MCF 10A (cell line): ENCODE measurements around the gene CAMTA1. TPM values are rescaled to one million over a fixed set of nuclear protein-coding genes. Genes with fewer than 3 reads are reported as not detected.

Experiments used
- BruUV-seq: library from RNA; stranded (reverse); fragments of 400-500 nt; replicated peaks from 2 replicates; lab custom pipeline; 2021; lab: Mats Ljungman, UMichigan
- CTCF ChIA-PET: fragments of 300-600 bp; sonication (Branson Sonifier 250); formaldehyde crosslinking; extraction: SDS; loops from one replicate; lab custom pipeline; 2021; ENCODE audit warnings: antibody characterized with exemption, inconsistent platforms; lab: Yijun Ruan, JAX
- POLR2A ChIA-PET: fragments of 300-600, 350-650 bp; sonication (Branson Sonifier 250); formaldehyde crosslinking; extraction: SDS; loops from one replicate; lab custom pipeline; 2020; ENCODE audit warnings: antibody characterized with exemption, inconsistent platforms; lab: Yijun Ruan, JAX
- DNase-seq: peaks from one replicate; pipeline ENCODE4 v3.0.0-alpha.2; 2018; ENCODE audit not compliant: unreplicated experiment
- H3K27ac Mint-ChIP-seq: one replicate; pipeline ENCODE4 v1.8.0; 2022; ENCODE audit warnings: mild to moderate bottlenecking, low read depth, mixed read lengths; ENCODE audit not compliant: unreplicated experiment
- H3K27me3 Mint-ChIP-seq: one replicate; pipeline ENCODE4 v1.8.0; 2022; ENCODE audit warnings: mixed read lengths; ENCODE audit not compliant: insufficient read depth, unreplicated experiment
- H3K36me3 Mint-ChIP-seq: one replicate; pipeline ENCODE4 v1.8.0; 2022; ENCODE audit warnings: mild to moderate bottlenecking, moderate library complexity, mixed read lengths; ENCODE audit not compliant: insufficient read depth, unreplicated experiment
- H3K4me1 Mint-ChIP-seq: one replicate; pipeline ENCODE4 v1.8.0; 2022; ENCODE audit warnings: mixed read lengths; ENCODE audit not compliant: insufficient read depth, unreplicated experiment
- H3K4me3 Mint-ChIP-seq: one replicate; pipeline ENCODE4 v1.8.0; 2022; ENCODE audit warnings: mild to moderate bottlenecking, moderate library complexity, mixed read lengths; ENCODE audit not compliant: unreplicated experiment
- H3K9me3 Mint-ChIP-seq: one replicate; pipeline ENCODE4 v1.8.0; 2022; ENCODE audit warnings: mixed read lengths; ENCODE audit not compliant: unreplicated experiment
- CTCF ChIP-seq: fragments of 200-600 bp; IDR thresholded peaks from one replicate; pipeline ENCODE4 v1.8.0; 2022; ENCODE audit warnings: antibody characterized with exemption, mild to moderate bottlenecking; ENCODE audit not compliant: unreplicated experiment
- intact Hi-C: fragments of 100-400 bp; cut with micrococcal nuclease; formaldehyde crosslinking; loops from 2 replicates; pipeline ENCODE4 v1.14.1; 2022
- total RNA-seq: library from RNA; stranded (reverse); gene quantifications from 2 replicates; pipeline ENCODE4 v1.2.3, GENCODE V29; 2022

Gene CAMTA1
- total RNA-seq, 1 experiment from 2014 or later, result 74.1 TPM

- no peak for DNase-seq
- no peak overlapping the region for H3K4me3 Mint-ChIP-seq
- H3K27ac Mint-ChIP-seq, result no peak overlapping the region
- intact Hi-C loops, result no loop called here
- no TSS peak for BruUV-seq
- POLR2A ChIA-PET, result no interaction called here
- H3K27me3 Mint-ChIP-seq, result peaks cover 24% of the 10 kb centered on the region
- H3K4me1 Mint-ChIP-seq, result no peaks in the 10 kb centered on the region
- CTCF ChIA-PET, result interaction anchor here (0.6 kb wide), 1 partner anchor 563 kb away, joined by 4 read pairs; no protein-coding TSS in a partner anchor
- H3K36me3 Mint-ChIP-seq, result no peaks in the 10 kb centered on the region
- H3K9me3 Mint-ChIP-seq, result peaks cover 8% of the 10 kb centered on the region
- no peak for TF ChIP-seq CTCF
Observed at GRCh38 chr1:7076117-7076516, 290.9 kb downstream of the CAMTA1 start.

GRCh38 chr1:7076572-7076971 lies 291.3 kb downstream of the CAMTA1 start:
- Mint-ChIP-seq H3K27ac (no peak overlapping the region), H3K27me3 (peaks cover 24% of the 10 kb centered on the region), H3K4me1 (no peaks in the 10 kb centered on the region), H3K4me3 (no peak overlapping the region), H3K9me3 (peaks cover 8% of the 10 kb centered on the region), H3K36me3 (no peaks in the 10 kb centered on the region)
- ChIA-PET POLR2A (interaction anchor here (0.6 kb wide), 1 partner anchor 151 kb away, joined by 3 read pairs; no protein-coding TSS in a partner anchor), CTCF (no interaction called here)
- intact Hi-C loops, result no loop called here
- no peak for DNase-seq
- no peak for TF ChIP-seq CTCF
- BruUV-seq, result no TSS peak

DNA sequence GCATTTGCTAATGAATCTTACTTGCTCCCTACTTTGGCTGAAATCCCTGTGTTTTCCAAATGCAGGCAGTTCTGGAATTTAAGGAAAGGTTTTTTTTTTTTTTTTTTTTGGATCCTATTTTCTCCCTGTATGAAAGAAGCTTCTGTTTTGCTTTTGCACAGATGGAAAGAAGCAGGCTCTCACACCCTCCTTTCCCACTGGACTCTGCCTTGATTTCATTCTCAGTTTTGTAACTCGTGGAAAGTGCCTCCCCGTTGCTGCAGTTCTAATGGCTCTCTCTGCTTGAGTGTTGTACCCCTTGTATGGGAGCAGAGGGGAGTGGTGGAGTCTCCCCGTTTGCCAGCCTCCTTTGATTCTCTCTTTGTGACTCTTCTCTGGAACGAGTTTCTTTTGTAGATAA lies 291.9 kb downstream of the CAMTA1 start:
- H3K27me3 Mint-ChIP-seq, result peaks cover 20% of the 10 kb centered on the region
- CTCF ChIA-PET, result interaction anchor here (3.0 kb wide), 1 partner anchor 34 kb away, joined by 12 read pairs; no protein-coding TSS in a partner anchor
- peaks cover 8% of the 10 kb centered on the region for H3K9me3 Mint-ChIP-seq
- no peak overlapping the region for H3K27ac Mint-ChIP-seq
- POLR2A ChIA-PET, result interaction anchor here (0.6 kb wide), 1 partner anchor 151 kb away, joined by 3 read pairs; no protein-coding TSS in a partner anchor
- no peak overlapping the region for H3K4me3 Mint-ChIP-seq
- BruUV-seq, result no TSS peak
- H3K36me3 Mint-ChIP-seq, result no peaks in the 10 kb centered on the region
- H3K4me1 Mint-ChIP-seq, result no peaks in the 10 kb centered on the region
- TF ChIP-seq CTCF, result no peak
- DNase-seq, result no peak
- intact Hi-C loops, result no loop called here

GRCh38 chr1:7077970-7078369 lies 292.7 kb downstream of the CAMTA1 start:
- no peaks in the 10 kb centered on the region for H3K36me3 Mint-ChIP-seq
- TF ChIP-seq CTCF, result no peak
- H3K27me3 Mint-ChIP-seq, result peaks cover 12% of the 10 kb centered on the region
- ChIA-PET CTCF (interaction anchor here (3.0 kb wide), 1 partner anchor 35 kb away, joined by 12 read pairs; no protein-coding TSS in a partner anchor), POLR2A (no interaction called here)
- no TSS peak for BruUV-seq
- H3K4me1 Mint-ChIP-seq, result no peaks in the 10 kb centered on the region
- H3K9me3 Mint-ChIP-seq, result peaks cover 16% of the 10 kb centered on the region
- intact Hi-C loops, result no loop called here
- no peak overlapping the region for H3K27ac Mint-ChIP-seq
- no peak for DNase-seq
- H3K4me3 Mint-ChIP-seq, result no peak overlapping the region
